ENCODE measurements around the gene IRF2BPL.

The IRF2BPL gene

GRCh38 chr14:77009014-77009413 is 19.5 kb downstream of the IRF2BPL start:
- no peak for DNase-seq (ENCODE audit: low read depth)

GRCh38 chr14:77008541-77008940 is 20.0 kb downstream of the IRF2BPL start:
- DNase-seq (ENCODE audit: low read depth) = no peak

DNA sequence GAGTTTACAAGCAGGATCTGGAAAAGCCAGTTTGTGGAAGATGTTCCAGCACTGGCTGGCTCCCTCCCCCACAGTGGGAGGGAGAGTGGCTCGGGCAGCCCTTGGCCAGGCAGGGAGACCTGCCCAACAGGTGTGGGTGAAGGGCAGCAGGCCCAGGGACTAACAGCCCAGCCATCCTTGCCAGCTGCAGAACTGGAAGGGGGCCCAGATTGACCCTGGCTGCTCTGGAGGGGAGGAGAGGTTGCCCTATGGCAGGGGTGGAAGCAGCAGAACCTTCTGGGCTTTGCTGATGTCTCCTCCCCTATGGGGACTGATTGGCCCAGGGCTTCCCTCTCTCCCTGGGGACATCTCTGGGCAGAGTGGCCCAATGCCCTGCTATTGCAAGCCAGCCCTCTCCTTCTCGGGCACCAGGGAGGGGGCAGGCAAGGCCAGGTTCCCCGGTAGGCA is 20.5 kb downstream of the IRF2BPL start:
- DNase-seq (ENCODE audit: low read depth) = no peak

DNA sequence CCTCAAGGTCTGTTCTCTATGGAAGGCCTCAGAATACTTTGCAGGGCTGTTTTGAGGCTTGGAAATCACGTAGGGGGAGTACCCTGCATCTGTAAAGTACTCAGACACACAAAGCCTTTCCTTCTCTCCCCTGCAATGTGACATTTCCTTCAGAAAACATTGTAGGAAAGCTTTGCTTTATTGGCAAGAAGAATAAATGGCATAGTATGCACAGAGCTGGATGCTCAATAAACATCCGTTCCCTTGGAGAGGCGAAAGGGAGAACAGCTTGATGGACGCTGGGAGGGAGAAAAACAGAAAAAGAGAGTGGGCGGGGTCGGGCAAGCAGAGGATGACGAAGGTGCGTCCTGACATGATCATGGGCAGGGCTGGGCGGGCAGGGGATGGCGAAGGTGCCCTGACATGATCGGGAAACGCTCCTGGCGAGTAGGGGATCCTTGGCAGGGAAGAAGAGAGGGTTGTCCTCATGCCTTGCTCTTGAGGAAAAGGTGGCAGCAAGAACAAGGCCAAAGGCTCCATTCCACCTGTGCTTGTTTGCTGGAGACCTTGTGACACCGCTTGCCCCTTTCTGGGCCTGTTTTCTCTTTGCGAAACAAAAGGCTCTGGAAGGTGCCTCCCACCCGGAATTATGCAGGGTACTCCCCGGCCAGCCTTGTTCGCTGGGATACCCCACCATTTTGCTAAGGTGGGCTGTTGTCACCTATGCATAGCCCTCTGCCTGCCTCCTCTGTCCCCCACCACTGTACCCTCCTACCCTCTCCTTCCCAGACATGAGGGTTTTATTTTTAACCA is 21.1 kb downstream of the IRF2BPL start:
- DNase-seq (ENCODE audit: low read depth) = no peak

- no peak for DNase-seq (ENCODE audit: low read depth)
These were observed 22.4 kb downstream of the IRF2BPL start for GRCh38 chr14:77006132-77006531.

DNA sequence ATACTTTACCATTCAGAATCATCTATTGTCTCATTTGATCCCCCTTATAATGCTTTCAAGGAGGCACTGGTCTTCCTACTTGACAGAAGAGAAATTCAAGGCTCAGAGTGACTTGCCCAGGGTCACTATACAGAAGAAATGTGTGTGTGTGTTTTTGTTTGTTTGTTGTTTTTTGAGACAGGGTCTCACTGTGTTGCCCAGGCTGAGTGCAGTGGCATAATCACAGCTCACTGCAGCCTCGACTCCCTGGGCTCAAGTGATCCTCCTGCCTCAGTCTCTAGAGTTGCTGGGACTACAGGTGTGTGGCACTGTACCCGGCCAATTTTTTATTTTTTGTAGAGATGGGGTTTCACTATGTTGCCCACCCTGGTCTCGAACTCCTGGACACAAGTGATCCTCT is 22.9 kb downstream of the IRF2BPL start:
- DNase-seq (ENCODE audit: low read depth) = no peak

- no peak for DNase-seq (ENCODE audit: low read depth)
These were observed 23.6 kb downstream of the IRF2BPL start for GRCh38 chr14:77004711-77005460.

- no peak for DNase-seq (ENCODE audit: low read depth)
These were observed 24.4 kb downstream of the IRF2BPL start for GRCh38 chr14:77003960-77004710.

- DNase-seq (ENCODE audit: low read depth) = no peak
These were observed 25.6 kb downstream of the IRF2BPL start for GRCh38 chr14:77002889-77003288.

DNA sequence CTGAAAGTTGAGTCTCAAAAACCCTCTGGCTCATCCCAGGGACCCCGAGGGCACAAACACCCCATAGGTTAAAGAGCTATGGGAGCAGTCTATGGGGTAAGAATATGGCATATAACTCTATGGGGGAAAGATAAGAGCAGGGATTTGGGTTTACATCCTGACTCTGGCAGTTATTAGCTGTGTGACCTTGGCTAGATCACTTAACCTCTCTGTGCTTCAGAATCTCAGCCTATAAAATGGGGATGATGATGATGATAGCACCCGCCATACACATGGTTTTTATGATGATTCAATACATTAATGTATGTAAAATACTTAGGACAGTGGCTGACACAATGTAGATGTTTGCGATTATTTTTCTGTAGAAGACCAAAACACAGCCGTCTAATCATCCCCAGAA is 26.2 kb downstream of the IRF2BPL start:
- no peak for DNase-seq (ENCODE audit: low read depth)

DNA sequence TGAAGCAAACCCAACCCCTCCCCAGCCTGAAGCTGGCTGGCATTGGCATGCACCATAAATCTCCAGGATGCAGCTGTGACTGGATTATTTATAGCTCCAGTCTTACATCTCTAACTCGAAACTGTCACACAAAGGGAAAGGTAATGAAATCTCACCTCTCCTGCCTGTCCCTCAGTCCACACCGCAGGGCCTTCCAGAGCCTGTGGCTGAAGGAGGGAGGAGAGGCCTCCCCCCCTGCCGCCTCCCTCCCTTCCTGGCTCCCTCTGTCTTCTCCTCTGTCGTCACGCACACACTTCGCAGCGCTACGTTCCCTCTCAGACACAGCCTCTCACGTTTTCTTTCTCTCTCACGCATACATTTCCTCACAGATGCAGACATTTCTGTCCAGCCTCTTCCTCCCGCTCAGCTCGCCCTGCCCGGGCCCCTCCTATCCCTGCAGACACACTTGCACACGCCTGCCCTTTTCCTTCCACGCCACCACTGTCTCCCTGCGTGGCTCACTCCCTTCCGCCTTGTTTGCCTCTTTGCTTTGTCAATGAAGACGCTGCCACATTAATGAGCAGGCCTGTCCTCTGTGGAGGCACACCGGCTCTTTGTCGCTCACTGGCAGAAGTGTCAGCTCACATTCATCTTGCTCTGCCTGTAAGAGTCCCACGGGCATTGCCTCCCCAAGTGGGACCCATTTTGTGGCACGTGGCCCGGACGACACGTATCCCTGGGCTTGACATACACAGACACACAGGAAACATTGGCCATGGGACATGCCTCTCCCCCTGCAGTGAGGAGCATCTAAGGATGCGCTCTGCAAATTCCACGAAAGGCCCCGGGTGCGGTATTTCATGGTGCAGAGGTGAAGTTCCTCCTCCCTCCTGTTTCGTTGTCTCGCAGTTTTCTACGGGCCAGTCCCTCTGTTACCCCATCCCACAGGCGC is 27.9 kb downstream of the IRF2BPL start:
- no peak for DNase-seq (ENCODE audit: low read depth)

GRCh38 chr14:76998910-76999309 is 29.6 kb downstream of the IRF2BPL start:
- DNase-seq (ENCODE audit: low read depth) = no peak

- DNase-seq (ENCODE audit: low read depth) = no peak
These were observed 31.1 kb downstream of the IRF2BPL start for GRCh38 chr14:76997257-76997970.

DNA sequence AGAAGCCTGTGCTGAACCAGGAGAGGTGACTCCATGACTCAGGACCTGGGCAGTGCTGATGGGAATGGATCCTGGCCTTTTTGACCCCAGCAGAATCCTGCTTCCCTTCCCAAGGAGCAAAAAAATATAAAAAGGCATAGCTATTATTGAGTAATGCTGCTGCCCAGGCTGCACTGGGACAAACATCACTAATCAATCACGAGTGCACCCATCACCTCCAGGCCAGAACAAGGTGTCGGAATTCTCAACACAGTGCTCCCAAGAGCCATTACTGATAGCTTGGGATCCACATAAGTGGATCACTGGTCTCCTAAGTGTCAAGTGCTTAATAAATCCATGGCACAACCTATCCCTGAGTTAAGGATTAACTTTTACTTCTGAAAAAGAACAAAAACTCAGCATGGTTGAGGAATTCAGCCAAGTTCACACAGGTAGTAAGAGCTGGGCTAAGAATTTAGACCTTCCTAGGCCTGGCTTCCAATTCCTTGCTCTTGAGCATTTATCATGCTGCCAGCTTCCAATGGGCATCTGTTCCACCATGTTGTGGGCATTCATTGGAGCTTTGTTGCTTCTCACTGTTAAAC is 31.9 kb downstream of the IRF2BPL start:
- DNase-seq (ENCODE audit: low read depth) = no peak

DNA sequence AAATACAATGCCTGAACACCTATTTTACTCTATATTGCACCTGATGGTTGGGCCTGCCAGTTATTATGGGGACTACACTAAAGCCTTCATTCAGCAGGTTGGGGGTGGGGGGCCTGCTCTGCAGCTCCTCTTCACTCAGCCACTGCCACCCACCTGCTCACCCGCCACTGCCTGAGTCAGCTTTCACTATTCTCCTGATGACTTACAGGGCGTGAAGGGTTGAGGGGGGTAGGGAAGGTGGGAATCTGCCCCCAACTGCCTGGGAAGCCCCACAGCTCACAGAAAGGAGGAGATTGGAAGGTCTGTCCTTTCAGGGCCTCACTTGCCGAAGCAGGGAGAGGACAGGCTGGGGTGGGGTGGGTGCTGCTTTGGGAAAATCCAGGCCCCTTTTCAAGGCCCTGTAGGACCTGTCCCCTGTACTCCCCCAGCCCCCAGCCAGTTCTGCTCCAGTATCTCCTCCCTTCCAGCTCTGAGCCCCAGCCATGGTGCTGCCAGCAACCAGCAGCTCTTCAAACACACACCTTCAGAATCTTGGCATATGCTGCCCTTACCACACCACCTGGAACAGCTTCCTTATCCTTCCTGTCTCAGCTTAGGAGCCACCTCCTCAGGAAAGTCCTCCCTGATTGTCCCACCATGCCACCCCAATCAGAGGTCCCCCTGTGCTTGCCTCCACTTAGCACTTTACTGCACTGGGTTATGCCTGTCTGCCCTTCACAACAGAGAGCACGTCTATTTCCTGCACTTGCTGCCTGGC is 33.1 kb downstream of the IRF2BPL start:
- DNase-seq (ENCODE audit: low read depth) = no peak

DNA sequence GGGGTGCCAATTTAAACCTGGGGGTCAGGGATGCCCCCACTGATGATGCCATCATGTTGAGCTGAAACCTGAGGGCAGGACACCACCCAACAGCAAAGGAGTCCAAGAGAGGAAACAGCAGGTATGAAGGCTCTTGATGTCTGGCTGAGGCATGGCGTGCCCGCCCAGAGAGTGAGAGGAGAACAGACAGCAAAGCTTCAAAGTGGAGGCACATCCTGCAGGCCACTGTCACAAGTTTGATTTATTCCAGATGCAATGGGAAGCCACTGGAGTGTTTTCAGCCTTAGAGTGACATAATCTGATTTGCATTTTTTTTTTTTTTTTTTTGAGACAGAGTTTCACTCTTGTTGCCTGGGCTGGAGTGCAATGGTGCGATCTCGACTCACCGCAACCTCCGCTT is 34.8 kb downstream of the IRF2BPL start:
- no peak for DNase-seq (ENCODE audit: low read depth)

GRCh38 chr14:76990084-76990483 is 38.4 kb downstream of the IRF2BPL start:
- DNase-seq (ENCODE audit: low read depth) = no peak

GRCh38 chr14:76987956-76988520 is 40.5 kb downstream of the IRF2BPL start:
- no peak for DNase-seq (ENCODE audit: low read depth)

DNA sequence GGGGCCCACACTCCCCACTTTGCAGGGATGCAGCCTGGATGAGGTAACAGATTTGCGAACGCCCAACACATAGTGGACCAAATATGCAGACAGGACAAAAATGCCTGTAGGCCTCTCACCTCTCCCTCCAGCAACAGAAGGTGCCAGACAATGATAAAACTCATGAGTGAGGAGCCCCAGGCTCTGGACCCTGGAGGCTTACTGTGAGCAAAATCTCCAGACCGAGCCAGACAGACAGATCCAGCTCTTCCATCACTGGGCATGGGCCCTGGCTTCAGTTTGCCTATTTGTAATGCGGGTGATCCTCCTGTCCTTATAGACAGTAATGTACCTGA is 42.3 kb downstream of the IRF2BPL start:
- no peak for DNase-seq (ENCODE audit: low read depth)
